DMS114 treated with DMSO at 0.1 percent for 48 hours (cell line): Measurements from ENCODE around the gene IFNL2.
"Not testable (repeated sequence)": the region's sequence is repeated elsewhere in the genome, so short reads cannot be mapped to it uniquely, and the experiment has no call there.

Source experiments
- DNase-seq: peaks from one replicate; lab custom pipeline; 2025; ENCODE audit not compliant: unreplicated experiment; lab: John Stamatoyannopoulos, UW

Gene IFNL2

GRCh38 chr19:39252458-39252857, 15.7 kb upstream of the IFNL2 start:
- DNase-seq, result no peak

GRCh38 chr19:39253374-39254149, 14.6 kb upstream of the IFNL2 start:
- no peak for DNase-seq

GRCh38 chr19:39254531-39255345, 13.5 kb upstream of the IFNL2 start:
- no peak for DNase-seq

DNA sequence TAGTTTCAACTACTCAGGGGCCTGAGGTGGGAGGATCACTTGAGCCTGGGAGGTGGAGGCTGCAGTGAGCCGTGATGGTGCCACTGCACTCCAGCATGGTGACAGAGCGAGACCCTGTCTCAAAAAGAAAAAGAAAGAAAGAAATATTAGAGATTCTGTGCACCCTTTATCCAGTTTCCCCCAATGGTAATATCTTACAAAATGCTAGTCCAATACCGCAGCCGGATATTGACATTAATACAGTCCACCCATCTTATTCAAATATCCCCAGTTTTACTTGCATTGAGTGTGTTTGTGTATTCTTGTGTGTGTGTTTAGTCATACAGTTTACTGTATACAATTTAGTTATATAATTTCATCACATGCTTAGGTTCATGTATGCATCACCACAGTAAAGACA, 11.0 kb upstream of the IFNL2 start:
- DNase-seq, result no peak

- no peak for DNase-seq
These were observed 6.5 kb upstream of the IFNL2 start for GRCh38 chr19:39261704-39262103.

DNA sequence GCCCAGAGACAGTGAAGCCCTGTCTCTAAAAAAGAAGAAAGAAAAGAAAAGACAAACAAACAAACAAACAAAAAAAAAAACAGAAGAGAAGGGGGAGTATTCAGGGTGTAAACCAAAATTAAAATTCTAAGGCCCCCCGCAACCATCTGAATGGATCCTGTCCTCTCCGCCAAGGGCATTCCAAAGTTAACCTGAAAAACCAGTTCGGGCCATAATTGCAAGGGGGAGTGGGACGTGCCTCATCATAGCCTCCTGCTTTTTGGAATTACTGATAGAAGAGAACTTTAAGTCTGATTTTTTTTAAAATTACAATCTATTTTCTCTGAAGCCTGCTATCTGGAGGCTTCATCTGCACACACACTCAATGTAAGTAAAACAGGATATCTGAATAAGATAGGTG, 5.7 kb upstream of the IFNL2 start:
- DNase-seq, result no peak

DNA sequence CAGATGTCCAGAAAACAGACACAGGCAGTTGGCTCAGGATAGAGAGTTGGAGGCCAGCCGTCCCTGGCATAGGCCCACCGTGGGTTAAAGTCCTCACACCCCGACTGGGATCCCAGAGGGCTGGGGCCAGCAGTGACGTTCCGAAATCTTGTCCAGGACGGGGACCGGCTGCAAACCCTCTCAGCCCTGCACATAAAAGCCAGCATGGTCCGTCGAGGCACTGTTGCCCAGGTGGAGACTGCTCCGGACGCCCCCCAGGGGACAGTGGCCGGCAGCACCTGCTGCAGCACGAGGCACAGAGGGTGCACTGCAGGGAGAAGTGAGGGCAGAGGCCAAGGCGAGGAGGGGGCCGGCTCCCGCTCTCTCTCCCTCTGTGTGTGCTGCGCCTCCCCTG, 4.3 kb upstream of the IFNL2 start:
- DNase-seq, result no peak

DNA sequence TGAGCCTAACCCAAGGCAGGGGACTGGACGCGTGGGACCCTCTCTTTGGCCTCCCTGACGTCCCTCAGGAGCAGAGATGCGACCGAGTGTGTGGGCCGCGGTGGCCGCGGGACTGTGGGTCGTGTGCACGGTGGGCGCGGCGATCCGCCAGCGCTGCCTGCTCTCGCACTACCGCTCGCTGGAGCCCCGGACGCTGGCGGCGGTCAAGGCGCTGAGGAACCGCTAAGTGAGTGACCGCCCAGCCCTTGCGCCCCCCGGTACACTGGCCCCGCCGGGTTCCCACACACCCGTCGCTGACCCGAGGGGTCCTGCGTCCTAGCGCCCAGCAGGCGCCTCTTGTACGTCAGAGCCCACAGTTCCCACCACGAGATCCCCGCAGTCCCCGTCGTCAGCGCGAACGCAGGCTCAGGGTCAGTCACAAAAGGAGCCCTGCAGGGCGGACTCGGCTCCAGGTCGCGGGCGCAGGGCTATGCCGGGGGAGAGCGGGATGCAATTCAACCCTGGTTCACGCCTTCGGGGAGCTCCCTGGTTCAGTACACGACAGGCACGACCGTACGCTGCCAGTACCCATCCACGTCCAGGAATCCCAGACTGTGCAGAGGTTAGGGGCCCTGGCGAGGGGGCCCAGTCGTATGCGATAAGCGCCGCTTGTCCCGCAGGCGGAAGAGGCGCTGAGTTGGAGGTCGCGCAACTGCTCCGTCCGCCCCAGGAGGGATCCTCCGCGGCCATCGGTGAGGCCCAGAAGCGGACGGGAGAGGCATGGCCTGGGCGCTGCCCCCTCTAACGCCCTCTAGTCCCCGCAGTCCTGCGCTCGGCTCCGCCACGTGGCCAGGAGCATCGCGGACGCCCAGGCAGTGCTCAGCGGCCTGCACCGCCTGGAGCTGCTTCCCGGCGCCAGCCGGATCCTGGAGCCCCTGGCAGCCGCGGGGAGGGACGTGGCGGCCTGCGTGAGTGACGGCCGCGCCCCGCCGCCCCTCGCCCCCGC, 3.6 kb upstream of the IFNL2 start:
- DNase-seq, result no peak

DNA sequence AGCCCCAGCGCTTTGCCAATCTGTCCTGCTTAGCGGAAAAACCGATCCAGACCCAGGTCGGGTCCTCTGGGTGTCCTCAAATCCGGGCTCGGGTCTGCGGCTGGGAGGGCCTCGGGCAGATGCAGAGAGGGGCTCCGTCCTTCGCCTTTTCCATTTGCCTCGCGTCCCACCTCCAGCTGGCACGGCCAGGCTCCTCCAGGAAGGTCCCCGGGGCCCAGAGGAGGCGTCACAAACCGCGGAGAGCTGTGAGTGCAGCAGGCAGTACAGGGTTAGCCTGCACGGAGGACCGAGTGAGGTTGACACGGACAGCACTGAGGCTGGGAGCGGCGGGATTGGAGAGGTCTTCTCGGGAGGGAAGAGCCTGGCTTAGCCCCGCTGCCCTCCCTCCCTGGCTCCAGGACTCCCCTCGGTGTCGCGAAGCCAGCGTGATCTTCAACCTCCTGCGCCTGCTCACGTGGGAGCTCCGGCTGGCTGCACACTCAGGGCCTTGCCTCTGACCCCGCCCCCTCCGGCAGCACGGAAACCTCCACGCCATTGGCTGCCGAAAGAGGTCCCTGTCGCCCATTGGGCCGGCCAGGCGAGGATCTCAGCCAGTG, 2.8 kb upstream of the IFNL2 start:
- no peak for DNase-seq

DNA sequence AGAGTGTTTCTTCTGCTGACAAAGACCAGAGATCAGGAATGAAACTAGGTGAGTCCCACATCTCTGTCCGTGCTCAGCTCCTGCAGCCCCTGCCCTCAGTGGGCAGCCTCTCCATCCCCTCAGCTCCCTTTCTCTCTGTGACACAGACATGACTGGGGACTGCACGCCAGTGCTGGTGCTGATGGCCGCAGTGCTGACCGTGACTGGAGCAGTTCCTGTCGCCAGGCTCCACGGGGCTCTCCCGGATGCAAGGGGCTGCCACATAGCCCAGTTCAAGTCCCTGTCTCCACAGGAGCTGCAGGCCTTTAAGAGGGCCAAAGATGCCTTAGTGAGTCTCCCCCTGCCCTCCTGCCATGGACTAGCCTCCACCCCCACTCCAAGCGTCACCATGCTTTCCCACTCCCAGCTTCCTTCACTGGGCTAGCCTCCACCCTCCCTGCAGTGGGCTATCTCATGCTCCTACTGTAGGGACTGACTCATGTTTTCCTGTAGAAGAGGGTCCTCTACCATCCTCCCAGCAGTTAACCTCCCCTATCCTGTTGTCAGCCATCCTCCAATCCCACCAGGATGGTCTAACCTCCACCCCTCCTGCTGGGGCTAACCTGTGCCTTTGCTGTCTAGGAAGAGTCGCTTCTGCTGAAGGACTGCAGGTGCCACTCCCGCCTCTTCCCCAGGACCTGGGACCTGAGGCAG, 481 bp downstream of the IFNL2 start:
- DNase-seq, result not testable (repeated sequence)

DNA sequence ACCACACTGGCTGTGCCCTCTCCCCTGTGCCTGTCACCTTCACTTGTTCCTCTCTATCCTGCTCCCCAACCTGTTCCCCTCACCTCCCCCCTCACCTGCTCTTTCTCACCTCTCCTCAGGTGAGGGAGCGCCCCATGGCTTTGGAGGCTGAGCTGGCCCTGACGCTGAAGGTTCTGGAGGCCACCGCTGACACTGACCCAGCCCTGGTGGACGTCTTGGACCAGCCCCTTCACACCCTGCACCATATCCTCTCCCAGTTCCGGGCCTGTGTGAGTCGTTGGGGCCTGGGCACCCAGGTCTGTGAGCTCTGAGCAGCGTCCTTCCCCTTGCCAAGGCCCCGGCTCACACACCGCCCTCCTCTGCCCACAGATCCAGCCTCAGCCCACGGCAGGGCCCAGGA, 1.2 kb downstream of the IFNL2 start:
- not testable (repeated sequence) for DNase-seq

- no peak for DNase-seq
These were observed 2.1 kb downstream of the IFNL2 start for GRCh38 chr19:39270036-39270871.

GRCh38 chr19:39273859-39274258, 5.7 kb downstream of the IFNL2 start:
- not testable (repeated sequence) for DNase-seq

DNA sequence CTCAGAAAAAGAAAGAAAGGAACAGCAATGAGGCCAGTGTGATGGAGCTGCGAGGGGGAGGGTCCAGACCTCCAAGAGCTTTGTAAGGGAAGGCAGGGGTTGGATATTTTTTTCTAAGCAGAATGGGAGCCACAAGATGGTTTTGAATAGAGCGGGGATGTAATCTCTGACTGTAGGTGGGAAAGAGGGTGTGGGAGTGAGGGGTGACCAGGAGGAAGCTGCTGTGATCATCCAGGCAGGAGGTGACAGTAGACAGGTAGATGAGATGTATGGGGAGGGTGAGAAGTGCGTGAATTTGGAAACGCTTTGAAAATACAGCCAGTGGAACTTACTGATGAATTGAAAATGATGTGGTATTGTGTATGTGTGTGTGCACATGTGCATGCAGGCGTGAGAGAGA, 7.4 kb downstream of the IFNL2 start:
- no peak for DNase-seq

DNA sequence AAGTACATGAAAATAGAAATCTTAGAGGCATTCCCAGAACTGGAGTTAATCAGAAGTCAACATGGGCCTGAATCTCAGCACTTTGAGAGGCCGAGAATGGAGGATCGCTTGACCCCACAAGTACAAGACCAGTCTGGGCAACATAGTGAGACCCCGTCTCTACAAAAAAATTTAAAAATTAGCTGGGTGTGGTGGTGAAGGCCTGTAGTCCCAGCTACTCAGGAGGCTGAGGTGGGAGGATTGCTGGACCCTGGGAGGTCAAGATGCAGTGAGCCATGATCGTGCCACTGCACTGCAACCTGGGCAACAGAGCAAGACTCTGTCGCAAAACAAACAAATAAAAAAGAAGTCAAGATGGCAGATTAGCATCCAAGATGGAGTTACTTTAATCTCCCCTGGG, 8.5 kb downstream of the IFNL2 start:
- no peak for DNase-seq

DNA sequence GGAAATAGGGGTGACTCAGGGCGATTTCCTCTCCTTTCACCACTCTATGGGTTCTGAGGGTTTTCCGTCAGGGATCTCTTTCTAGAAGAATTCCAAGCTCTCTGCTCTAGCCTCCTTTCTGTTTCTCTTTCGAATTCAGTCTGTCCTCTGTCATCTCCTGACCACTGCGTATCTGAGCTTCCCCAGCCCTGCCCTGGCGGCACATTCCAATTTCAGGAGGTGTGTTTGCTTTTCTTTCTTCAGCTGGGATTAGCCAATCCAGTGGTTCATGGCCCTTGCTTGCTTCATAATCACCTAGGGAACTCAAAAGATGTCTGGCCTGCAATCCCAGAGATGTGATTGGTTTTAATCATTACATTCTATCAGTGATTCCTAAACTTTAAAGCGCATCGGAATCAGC, 9.4 kb downstream of the IFNL2 start:
- DNase-seq, result no peak

DNA sequence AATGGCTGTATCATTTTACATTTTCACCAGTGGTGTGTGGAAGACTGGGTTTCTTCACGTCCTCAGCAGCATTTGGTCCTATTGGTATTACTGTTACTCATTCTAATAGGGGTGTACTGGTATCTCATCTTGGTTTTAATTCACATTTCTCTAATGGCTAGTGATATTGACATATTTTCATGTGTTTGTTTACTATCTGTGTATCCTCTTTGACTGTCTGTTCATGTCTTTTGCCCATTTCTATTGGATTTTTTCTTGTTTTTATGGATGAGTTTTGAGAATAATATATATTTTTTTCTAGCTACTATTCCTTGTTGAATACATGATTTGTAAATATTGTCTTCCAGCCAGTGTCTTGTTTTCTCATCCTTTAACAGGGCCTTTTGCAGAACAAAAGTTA, 13.8 kb downstream of the IFNL2 start:
- DNase-seq, result no peak

DNA sequence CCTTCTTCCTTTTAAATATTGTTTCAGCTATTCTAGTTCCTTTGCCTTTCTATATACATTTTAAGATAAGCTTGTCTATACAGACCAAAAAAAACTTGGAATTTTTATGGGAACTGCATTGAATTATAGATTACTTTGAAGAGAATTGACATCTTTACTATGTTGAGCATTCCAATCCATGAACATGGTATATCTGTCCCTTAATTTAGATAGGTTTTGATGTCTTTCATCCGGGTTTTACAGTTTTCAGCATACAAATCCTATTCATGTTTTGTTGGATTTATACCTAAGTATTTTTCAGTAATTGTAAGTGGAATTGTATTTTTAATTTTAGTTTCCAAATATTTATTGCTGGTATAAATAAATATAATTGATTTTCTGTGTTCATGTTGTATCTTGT, 15.8 kb downstream of the IFNL2 start:
- no peak for DNase-seq

DNA sequence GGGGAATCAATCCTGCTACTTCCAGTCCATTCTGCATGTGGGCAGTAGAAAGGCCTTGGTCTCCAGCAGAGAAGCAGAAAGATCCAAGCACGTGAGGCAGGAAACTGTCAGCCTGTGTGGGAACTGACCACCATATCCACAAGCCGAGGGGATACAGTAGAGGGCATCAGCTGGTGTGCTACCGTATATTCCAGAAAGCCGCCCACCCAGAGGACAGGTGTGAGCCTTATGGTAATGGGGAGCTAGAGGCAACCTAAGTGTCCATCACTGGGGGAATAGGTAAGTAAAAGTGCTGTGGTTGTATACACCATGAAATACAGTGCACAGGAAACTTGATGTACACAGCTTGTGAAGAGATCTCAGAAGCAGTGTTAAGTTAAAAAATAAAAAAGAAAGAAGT, 25.2 kb downstream of the IFNL2 start:
- no peak for DNase-seq
